GM12872 (cell line): Measurements from ENCODE around the gene FBXO27.

Experiments used
- TF ChIP-seq, protein P1 (sequence below): IDR thresholded peaks from 3 replicates; pipeline ENCODE4 v1.5.1; 2011; ENCODE audit warnings: low read depth, mild to moderate bottlenecking, low read length, moderate library complexity; ENCODE audit not compliant: insufficient read depth

FBXO27 gene

DNA sequence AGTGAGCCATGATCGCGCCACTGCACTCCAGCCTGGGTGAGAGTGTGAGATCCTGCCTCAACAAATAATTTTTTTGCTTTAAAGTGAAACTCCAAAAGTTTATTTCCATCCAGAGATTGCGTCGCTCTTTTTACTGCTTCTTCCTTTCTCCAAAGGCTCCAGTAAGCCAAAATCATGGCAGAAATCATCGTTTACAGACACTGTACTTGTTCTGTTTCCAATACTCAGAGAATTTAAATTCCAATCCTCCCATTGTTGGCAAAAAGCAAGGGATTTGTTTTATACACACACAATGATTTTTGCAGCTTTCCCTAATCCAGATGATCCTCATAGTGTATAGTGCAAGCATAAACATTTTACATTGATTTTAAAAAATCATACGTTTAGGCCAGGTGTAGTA, 15.3 kb downstream of the FBXO27 start:
- TF ChIP-seq, protein P1, sequence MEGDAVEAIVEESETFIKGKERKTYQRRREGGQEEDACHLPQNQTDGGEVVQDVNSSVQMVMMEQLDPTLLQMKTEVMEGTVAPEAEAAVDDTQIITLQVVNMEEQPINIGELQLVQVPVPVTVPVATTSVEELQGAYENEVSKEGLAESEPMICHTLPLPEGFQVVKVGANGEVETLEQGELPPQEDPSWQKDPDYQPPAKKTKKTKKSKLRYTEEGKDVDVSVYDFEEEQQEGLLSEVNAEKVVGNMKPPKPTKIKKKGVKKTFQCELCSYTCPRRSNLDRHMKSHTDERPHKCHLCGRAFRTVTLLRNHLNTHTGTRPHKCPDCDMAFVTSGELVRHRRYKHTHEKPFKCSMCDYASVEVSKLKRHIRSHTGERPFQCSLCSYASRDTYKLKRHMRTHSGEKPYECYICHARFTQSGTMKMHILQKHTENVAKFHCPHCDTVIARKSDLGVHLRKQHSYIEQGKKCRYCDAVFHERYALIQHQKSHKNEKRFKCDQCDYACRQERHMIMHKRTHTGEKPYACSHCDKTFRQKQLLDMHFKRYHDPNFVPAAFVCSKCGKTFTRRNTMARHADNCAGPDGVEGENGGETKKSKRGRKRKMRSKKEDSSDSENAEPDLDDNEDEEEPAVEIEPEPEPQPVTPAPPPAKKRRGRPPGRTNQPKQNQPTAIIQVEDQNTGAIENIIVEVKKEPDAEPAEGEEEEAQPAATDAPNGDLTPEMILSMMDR: no peak

DNA sequence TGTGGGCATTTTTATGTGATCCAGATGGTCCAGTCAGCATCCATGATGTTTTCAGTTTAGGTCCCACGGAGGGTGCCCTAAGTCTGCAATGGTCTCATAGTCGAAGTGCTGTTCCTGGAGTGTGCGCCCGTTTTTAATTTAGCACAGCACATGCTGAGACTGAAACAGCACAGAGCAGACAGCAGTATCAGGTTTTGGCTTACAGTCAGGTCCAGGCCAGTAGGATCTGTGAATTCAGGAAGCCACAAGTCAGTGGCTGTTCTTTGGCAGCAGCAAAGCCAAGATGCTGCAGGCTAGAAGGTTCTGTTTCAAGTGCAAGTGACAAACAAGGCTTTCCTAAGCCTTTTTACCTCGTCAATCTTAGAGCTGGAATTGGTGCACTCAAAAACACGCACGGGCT, 18.3 kb downstream of the FBXO27 start:
- TF ChIP-seq, protein P1: no peak

DNA sequence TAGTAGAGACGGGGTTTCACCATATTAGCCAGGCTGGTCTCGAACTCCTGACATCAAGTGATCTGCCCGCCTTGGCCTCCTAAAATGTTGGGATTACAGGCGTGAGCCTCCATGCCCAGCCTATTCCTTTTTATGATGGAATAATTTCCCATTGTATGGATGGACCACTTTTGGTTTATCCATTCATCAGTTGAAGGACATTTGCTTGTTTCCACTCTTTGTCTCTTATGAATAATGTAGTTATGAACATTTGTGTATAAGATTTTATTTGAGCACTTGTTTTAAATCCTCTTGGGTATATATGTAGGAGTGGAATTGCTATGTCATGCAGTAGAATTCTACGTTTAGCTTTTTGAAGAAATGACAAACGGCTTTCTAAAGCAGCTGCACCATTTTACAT, 23.3 kb downstream of the FBXO27 start:
- TF ChIP-seq, protein P1: no peak

DNA sequence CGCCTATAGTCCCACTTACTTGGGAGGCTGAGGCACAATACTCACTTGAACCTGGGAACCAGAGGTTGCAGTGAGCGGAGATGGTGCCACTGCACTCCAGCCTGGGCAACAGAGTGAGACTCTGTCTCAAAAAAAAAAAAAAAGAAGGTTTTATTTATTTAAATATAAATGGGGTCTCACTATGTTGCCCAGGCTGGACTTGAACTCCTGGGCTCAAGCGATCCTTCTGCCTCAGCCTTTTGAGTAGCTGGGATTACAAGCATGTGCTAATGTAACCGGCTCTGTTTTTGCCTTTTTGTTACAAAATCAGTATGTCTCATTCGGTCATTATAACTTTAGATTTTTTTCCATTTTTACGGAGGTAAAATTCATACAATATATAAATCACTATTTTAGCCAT, 24.2 kb downstream of the FBXO27 start:
- TF ChIP-seq, protein P1: no peak

DNA sequence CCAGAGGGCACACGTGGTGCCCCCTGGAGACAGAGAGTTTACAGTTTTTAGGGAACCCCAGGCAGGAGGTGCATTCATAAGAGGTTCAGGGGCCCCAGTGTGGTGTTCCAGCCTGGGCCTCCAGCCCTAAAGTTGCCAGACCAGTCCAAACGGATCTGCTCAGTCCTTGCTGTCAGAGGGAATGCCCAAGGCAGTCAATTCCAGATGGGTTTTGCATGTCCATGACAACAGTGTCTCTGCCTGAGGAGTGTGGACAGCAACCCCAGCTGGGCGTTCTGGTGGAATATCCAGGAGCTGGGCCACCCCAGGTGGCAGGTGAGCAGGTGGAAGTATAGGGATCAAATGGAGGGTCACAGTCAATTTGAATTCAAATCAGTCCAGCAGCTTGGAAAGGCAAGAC, 25.3 kb downstream of the FBXO27 start:
- TF ChIP-seq, protein P1: no peak

DNA sequence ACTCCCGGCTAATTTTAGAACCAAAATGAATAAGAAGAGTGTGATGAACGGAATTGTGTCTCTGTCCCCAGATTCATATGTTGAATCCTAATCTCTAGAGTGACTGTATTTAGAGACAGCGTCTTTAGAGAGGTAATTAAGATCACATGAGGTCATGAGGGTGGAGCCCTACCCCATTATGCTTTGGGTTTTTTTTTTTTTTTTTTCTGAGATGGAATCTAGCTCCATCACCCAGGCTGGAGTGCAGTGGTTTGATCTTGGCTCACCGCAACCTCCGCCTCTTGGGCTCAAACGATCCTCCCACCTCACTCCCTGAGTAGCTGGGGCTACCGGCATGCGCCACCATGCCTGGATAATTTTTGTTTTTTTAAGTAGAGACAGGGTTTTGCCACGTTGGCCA, 27.9 kb downstream of the FBXO27 start:
- TF ChIP-seq, protein P1: no peak

DNA sequence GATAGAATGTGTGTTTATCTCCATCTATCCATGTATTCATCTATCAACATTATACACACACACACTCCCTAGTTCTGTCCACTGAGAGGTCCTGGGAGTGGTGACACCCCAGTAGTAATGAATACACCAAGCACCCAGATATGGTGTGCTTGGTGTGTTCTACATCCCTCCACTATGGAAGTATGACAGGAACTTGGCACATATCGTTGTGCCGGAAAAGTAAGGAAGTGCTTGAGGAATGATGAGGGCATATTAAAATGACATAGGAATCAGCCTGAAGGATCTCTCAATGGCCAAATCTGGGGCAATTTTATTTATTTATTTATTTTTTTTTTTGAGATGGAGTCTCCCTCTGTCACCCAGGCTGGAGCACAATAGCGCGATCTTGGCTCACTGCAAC, 28.6 kb downstream of the FBXO27 start:
- TF ChIP-seq, protein P1: no peak

DNA sequence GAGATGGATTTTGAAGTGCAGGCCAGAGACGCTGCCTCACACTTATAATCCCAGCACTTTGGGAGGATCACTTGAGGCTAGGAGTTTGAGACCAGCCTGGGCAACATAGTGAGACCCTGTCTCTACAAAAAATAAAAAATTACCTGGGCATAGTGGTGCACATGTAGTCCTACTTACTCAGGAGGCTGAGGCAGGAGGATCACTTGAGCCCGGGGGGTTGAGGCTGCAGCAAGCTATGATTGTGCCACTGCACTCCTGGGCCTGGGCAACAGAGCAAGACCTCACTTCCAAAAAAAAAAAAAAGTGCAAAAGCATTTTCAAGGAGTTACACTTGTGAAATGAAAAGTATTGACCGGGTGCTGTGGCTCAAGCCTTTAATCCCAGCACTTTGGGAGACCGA, 29.2 kb downstream of the FBXO27 start:
- TF ChIP-seq, protein P1: no peak
